Liver (tissue), 9 donors: Measurements from ENCODE around the gene ZNF213. TPM values are rescaled to one million over a fixed set of nuclear protein-coding genes. Genes with fewer than 3 reads are reported as not detected.

Experiments used
- DNase-seq: peaks from one replicate; pipeline ENCODE4 v3.0.0-alpha.2; 2017; ENCODE audit warnings: low spot score
- H3K27ac ChIP-seq, 2 donors: one replicate each; pipeline ENCODE4 v1.7.0; 2013; ENCODE audit warnings: inconsistent platforms in 2 of 2, low read length in 2 of 2, control low read depth in 1 of 2, low read depth in 1 of 2, mild to moderate bottlenecking in 1 of 2
- H3K27me3 ChIP-seq, 4 donors: one replicate each; pipeline versions ENCODE4 v1.6.1 to v1.7.0; 2013; ENCODE audit warnings: low read length in 3 of 4, inconsistent platforms in 1 of 4, mild to moderate bottlenecking in 1 of 4, moderate library complexity in 1 of 4; ENCODE audit not compliant: control insufficient read depth in 4 of 4, insufficient read depth in 4 of 4
- H3K36me3 ChIP-seq, 4 donors: one replicate each; pipeline versions ENCODE4 v1.6.1 to v1.7.0; 2013; ENCODE audit warnings: low read length in 3 of 4, mild to moderate bottlenecking in 3 of 4, low read depth in 1 of 4, moderate library complexity in 1 of 4; ENCODE audit not compliant: control insufficient read depth in 4 of 4, insufficient read depth in 3 of 4
- H3K4me1 ChIP-seq, 4 donors: one replicate each; pipeline versions ENCODE4 v1.6.1 to v1.7.0; 2013; ENCODE audit warnings: low read length in 3 of 4, mild to moderate bottlenecking in 3 of 4, moderate library complexity in 1 of 4; ENCODE audit not compliant: control insufficient read depth in 4 of 4, insufficient read depth in 4 of 4
- H3K4me3 ChIP-seq, 3 donors: one replicate each; pipeline versions ENCODE4 v1.6.1 to v1.7.0; 2013; ENCODE audit warnings: low read length in 3 of 3, control low read depth in 1 of 3, low read depth in 1 of 3, mild to moderate bottlenecking in 1 of 3
- H3K9ac ChIP-seq, 2 donors: one replicate each; pipeline ENCODE4 v1.7.0; 2013; ENCODE audit warnings: low read length in 2 of 2, mild to moderate bottlenecking in 2 of 2, moderate library complexity in 2 of 2, control low read depth in 1 of 2, low read depth in 1 of 2
- H3K9me3 ChIP-seq, 4 donors: one replicate each; pipeline versions ENCODE4 v1.6.1 to v1.7.0; 2013; ENCODE audit warnings: low read length in 3 of 4; ENCODE audit not compliant: control insufficient read depth in 4 of 4
- ATF3 ChIP-seq: IDR thresholded peaks from 2 replicates; pipeline ENCODE4 v1.6.1; 2016; ENCODE audit warnings: antibody characterized with exemption
- CTCF ChIP-seq: fragments of 150-350 bp; IDR thresholded peaks from 2 replicates; pipeline ENCODE4 v1.5.1; 2017; ENCODE audit warnings: improper control_type of control experiment, low read depth, low read length; ENCODE audit not compliant: missing input control
- EGR1 ChIP-seq, 2 donors: IDR thresholded peaks; 2 replicates each; pipeline ENCODE4 v1.6.1; 2016 to 2018; ENCODE audit warnings: antibody characterized with exemption in 2 of 2, low read depth in 2 of 2
- FOXA1 ChIP-seq: IDR thresholded peaks from 2 replicates; pipeline ENCODE4 v1.6.1; 2016; ENCODE audit warnings: antibody characterized with exemption
- FOXA2 ChIP-seq: IDR thresholded peaks from 2 replicates; pipeline ENCODE4 v1.6.1; 2016; ENCODE audit warnings: antibody characterized with exemption
- GABPA ChIP-seq, 2 donors: IDR thresholded peaks in 1 of 2; conservative IDR thresholded peaks in 1 of 2; 2 replicates each; pipeline ENCODE4 v1.6.1; 2016; ENCODE audit warnings: antibody characterized with exemption in 2 of 2, mild to moderate bottlenecking in 1 of 2, moderate library complexity in 1 of 2
- HNF4A ChIP-seq, 2 donors: conservative IDR thresholded peaks; 2 replicates each; pipeline ENCODE4 v1.6.1; 2016; ENCODE audit warnings: antibody characterized with exemption in 2 of 2, mild to moderate bottlenecking in 2 of 2
- HNF4G ChIP-seq: IDR thresholded peaks from 2 replicates; pipeline ENCODE4 v1.6.1; 2016; ENCODE audit warnings: antibody characterized with exemption
- JUND ChIP-seq, 2 donors: IDR thresholded peaks; 2 replicates each; pipeline ENCODE4 v1.6.1; 2016; ENCODE audit warnings: antibody characterized with exemption in 2 of 2
- NR2F2 ChIP-seq: IDR thresholded peaks from 2 replicates; pipeline ENCODE4 v1.6.1; 2016; ENCODE audit warnings: antibody characterized with exemption
- RAD21 ChIP-seq, 2 donors: IDR thresholded peaks; 2 replicates each; pipeline ENCODE4 v1.6.1; 2016; ENCODE audit warnings: antibody characterized with exemption in 2 of 2, mild to moderate bottlenecking in 2 of 2
- RXRA ChIP-seq, 2 donors: IDR thresholded peaks; 2 replicates each; pipeline ENCODE4 v1.6.1; 2017 to 2018; ENCODE audit warnings: antibody characterized with exemption in 2 of 2, mild to moderate bottlenecking in 1 of 2
- SP1 ChIP-seq: IDR thresholded peaks from 2 replicates; pipeline ENCODE4 v1.6.1; 2018; ENCODE audit warnings: antibody characterized with exemption, mild to moderate bottlenecking
- TAF1 ChIP-seq: conservative IDR thresholded peaks from 2 replicates; pipeline ENCODE4 v1.6.1; 2016; ENCODE audit warnings: antibody characterized with exemption, mild to moderate bottlenecking
- YY1 ChIP-seq: IDR thresholded peaks from 2 replicates; pipeline ENCODE4 v1.6.1; 2016; ENCODE audit warnings: antibody characterized with exemption, mild to moderate bottlenecking
- WGBS: extraction: QIAGEN DNeasy Blood & Tissue Kit; methylation state at CpG from one replicate; pipeline ENCODE4 v1.1.7; 2013; 5-methylcytosine and 5-hydroxymethylcytosine counted together
- polyA plus RNA-seq, 2 donors: library from polyadenylated mRNA; stranded (reverse) in 1 of 2; unstranded in 1 of 2; fragments of 200-250 nt in 1 of 2; fragments of >200 nt in 1 of 2; fragmentation: Nextera tagmentation in 1 of 2; extraction: Ambion mirVana in 1 of 2; gene quantifications; one replicate each; pipeline versions ENCODE4 v1.2.1 to v1.2.3, GENCODE V29; 2013 to 2015
- total RNA-seq, 2 donors: library from RNA; depleted of rRNA; stranded (reverse); fragments of >200 nt; gene quantifications; one replicate each; pipeline ENCODE4 v1.2.3, GENCODE V29; 2014
- TF ChIP-seq, protein P1 (sequence below): IDR thresholded peaks from 2 replicates; pipeline ENCODE4 v1.6.1; 2016; ENCODE audit warnings: antibody characterized with exemption, mild to moderate bottlenecking
- TF ChIP-seq, protein P2 (sequence below): IDR thresholded peaks from 2 replicates; pipeline ENCODE4 v1.6.1; 2016; ENCODE audit warnings: antibody characterized with exemption
- TF ChIP-seq, protein P3 (sequence below): IDR thresholded peaks from 2 replicates; pipeline ENCODE4 v1.6.1; 2016; ENCODE audit warnings: antibody characterized with exemption
- donor health status: healthy.
- donor health status: healthy.
- donor health status: healthy.
- donor health status: healthy.
- donor health status: healthy.

Gene ZNF213
- total and polyA plus RNA-seq, 4 donors: 0.56 to 4.5 (median 1.7) TPM

GRCh38 chr16:3143598-3144320 is 8.9 kb downstream of the ZNF213 start:
- peak; percentile 81 for TF ChIP-seq HNF4G
- TF ChIP-seq JUND (IDR thresholded peaks at IDR 0.05): peak in 1 of 2 donors; percentile 57
- TF ChIP-seq, protein P1, sequence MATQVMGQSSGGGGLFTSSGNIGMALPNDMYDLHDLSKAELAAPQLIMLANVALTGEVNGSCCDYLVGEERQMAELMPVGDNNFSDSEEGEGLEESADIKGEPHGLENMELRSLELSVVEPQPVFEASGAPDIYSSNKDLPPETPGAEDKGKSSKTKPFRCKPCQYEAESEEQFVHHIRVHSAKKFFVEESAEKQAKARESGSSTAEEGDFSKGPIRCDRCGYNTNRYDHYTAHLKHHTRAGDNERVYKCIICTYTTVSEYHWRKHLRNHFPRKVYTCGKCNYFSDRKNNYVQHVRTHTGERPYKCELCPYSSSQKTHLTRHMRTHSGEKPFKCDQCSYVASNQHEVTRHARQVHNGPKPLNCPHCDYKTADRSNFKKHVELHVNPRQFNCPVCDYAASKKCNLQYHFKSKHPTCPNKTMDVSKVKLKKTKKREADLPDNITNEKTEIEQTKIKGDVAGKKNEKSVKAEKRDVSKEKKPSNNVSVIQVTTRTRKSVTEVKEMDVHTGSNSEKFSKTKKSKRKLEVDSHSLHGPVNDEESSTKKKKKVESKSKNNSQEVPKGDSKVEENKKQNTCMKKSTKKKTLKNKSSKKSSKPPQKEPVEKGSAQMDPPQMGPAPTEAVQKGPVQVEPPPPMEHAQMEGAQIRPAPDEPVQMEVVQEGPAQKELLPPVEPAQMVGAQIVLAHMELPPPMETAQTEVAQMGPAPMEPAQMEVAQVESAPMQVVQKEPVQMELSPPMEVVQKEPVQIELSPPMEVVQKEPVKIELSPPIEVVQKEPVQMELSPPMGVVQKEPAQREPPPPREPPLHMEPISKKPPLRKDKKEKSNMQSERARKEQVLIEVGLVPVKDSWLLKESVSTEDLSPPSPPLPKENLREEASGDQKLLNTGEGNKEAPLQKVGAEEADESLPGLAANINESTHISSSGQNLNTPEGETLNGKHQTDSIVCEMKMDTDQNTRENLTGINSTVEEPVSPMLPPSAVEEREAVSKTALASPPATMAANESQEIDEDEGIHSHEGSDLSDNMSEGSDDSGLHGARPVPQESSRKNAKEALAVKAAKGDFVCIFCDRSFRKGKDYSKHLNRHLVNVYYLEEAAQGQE: peak; percentile 71
- no peak for TF ChIP-seq EGR1 (IDR thresholded peaks at IDR 0.05; ENCODE audit: low read depth in 2 of 2)
- TF ChIP-seq SP1: peak; percentile 98
- no peak for TF ChIP-seq FOXA1
- no peak for TF ChIP-seq RAD21 (IDR thresholded peaks at IDR 0.05)
- peak; percentile 85 to 89 for TF ChIP-seq RXRA (IDR thresholded peaks at IDR 0.05)
- TF ChIP-seq NR2F2: peak; percentile 76
- TF ChIP-seq YY1: peak; percentile 78
- TF ChIP-seq, protein P2, sequence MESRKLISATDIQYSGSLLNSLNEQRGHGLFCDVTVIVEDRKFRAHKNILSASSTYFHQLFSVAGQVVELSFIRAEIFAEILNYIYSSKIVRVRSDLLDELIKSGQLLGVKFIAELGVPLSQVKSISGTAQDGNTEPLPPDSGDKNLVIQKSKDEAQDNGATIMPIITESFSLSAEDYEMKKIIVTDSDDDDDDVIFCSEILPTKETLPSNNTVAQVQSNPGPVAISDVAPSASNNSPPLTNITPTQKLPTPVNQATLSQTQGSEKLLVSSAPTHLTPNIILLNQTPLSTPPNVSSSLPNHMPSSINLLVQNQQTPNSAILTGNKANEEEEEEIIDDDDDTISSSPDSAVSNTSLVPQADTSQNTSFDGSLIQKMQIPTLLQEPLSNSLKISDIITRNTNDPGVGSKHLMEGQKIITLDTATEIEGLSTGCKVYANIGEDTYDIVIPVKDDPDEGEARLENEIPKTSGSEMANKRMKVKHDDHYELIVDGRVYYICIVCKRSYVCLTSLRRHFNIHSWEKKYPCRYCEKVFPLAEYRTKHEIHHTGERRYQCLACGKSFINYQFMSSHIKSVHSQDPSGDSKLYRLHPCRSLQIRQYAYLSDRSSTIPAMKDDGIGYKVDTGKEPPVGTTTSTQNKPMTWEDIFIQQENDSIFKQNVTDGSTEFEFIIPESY: no peak
- TF ChIP-seq, protein P3, sequence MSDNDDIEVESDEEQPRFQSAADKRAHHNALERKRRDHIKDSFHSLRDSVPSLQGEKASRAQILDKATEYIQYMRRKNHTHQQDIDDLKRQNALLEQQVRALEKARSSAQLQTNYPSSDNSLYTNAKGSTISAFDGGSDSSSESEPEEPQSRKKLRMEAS: no peak
- TF ChIP-seq CTCF: no peak
- TF ChIP-seq ATF3: no peak
- TF ChIP-seq FOXA2: no peak
- peak; percentile 95 for TF ChIP-seq HNF4A (conservative IDR thresholded peaks at IDR 0.05)
- no peak for TF ChIP-seq TAF1
- TF ChIP-seq GABPA (IDR thresholded peaks at IDR 0.05 in 1 of 2, conservative IDR thresholded peaks at IDR 0.05 in 1 of 2): peak in 1 of 2 donors; percentile 52
- peak overlapping the region in 1 of 2 donors; percentile 43 for H3K9ac ChIP-seq
- 43% methylated on average over 23 of the region's 23 CpGs for WGBS
- no peaks in the 10 kb centered on the region for H3K9me3 ChIP-seq
- H3K27me3 ChIP-seq: no peaks in the 10 kb centered on the region
- H3K27ac ChIP-seq: peak overlapping the region; percentile 67 to 68
- peaks cover 0 to 24% (median 3%) of the 10 kb centered on the region in 4 donors for H3K36me3 ChIP-seq
- H3K4me1 ChIP-seq: peaks cover 11 to 21% (median 18%) of the 10 kb centered on the region in 4 donors
- DNase-seq: no peak
- H3K4me3 ChIP-seq: no peak overlapping the region
